GM12875 (cell line): ENCODE results near the gene FOXO3.

ENCODE experiments used
- H3K4me3 ChIP-seq: one replicate; pipeline ENCODE4 v1.5.1; 2011; ENCODE audit warnings: low read depth, low read length, control low read depth
- CTCF ChIP-seq: IDR thresholded peaks from 2 replicates; pipeline ENCODE4 v1.5.1; 2011; ENCODE audit warnings: low read depth, mild to moderate bottlenecking, control low read depth, inconsistent platforms, low read length, moderate library complexity, borderline replicate concordance; ENCODE audit not compliant: insufficient read depth

Gene FOXO3

GRCh38 chr6:108578595-108579327 lies 18.0 kb downstream of the FOXO3 start:
- no peak overlapping the region for H3K4me3 ChIP-seq
- no peak for TF ChIP-seq CTCF

- no peak for TF ChIP-seq CTCF
- H3K4me3 ChIP-seq, result no peak overlapping the region
These were observed 18.6 kb downstream of the FOXO3 start for GRCh38 chr6:108579328-108579721.

GRCh38 chr6:108580646-108581045 lies 19.9 kb downstream of the FOXO3 start:
- no peak overlapping the region for H3K4me3 ChIP-seq

GRCh38 chr6:108581237-108581931 lies 20.7 kb downstream of the FOXO3 start:
- H3K4me3 ChIP-seq, result no peak overlapping the region
- TF ChIP-seq CTCF, result no peak

More at GRCh38 chr6:108580646-108581045, 19.9 kb downstream of the FOXO3 start:
- TF ChIP-seq CTCF, result no peak

GRCh38 chr6:108581932-108582475 lies 21.3 kb downstream of the FOXO3 start:
- TF ChIP-seq CTCF, result no peak
- H3K4me3 ChIP-seq, result no peak overlapping the region

GRCh38 chr6:108582618-108583017 lies 21.9 kb downstream of the FOXO3 start:
- TF ChIP-seq CTCF, result no peak
- H3K4me3 ChIP-seq, result no peak overlapping the region
